NCI-H2081 treated with DMSO at 0.1 percent for 48 hours (cell line): ENCODE measurements around the gene GFOD1.
"Not testable (repeated sequence)": the region's sequence is repeated elsewhere in the genome, so short reads cannot be mapped to it uniquely, and the experiment has no call there.

Experiments
- DNase-seq: peaks from one replicate; lab custom pipeline; 2025; lab: John Stamatoyannopoulos, UW

GFOD1 gene

DNA sequence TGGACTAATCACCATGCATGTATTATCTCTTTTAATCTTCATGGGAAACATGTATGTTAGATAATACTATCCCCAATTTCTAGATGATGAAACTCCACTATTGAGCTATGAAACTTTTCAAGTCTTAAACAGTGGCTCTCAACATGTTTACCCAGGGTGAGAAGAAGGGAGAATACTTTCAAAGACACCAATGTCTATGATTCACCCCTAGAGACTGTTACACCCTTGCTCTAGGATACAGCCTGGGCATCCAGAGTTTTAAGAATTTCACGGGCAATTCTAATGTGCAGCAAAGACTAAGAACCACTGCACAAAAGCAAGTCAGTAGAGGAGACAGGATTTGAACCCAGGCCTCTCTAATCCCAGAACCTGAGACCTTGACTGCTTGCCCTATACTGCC lies 47.8 kb downstream of the GFOD1 start:
- no peak for DNase-seq

DNA sequence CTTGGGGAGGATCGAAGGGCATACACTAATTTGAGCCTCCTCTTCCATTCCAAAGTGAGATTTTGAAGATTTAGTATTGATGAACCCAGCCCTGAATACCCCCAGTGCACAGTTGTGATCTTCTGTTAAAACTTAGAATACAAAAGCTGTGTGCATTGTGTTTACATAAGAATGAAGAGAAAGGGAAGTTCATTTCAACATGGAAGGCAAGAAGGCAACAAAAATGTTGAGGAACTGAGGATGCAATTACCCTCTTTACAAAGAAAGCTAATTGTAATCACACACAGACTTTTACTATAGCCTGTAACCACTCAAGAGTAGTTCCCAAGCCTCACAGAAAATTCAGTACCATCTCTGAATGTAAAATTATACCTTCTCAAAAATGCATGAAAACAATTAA lies 49.3 kb downstream of the GFOD1 start:
- no peak for DNase-seq

GRCh38 chr6:13437218-13437996 lies 50.0 kb downstream of the GFOD1 start:
- no peak for DNase-seq

DNA sequence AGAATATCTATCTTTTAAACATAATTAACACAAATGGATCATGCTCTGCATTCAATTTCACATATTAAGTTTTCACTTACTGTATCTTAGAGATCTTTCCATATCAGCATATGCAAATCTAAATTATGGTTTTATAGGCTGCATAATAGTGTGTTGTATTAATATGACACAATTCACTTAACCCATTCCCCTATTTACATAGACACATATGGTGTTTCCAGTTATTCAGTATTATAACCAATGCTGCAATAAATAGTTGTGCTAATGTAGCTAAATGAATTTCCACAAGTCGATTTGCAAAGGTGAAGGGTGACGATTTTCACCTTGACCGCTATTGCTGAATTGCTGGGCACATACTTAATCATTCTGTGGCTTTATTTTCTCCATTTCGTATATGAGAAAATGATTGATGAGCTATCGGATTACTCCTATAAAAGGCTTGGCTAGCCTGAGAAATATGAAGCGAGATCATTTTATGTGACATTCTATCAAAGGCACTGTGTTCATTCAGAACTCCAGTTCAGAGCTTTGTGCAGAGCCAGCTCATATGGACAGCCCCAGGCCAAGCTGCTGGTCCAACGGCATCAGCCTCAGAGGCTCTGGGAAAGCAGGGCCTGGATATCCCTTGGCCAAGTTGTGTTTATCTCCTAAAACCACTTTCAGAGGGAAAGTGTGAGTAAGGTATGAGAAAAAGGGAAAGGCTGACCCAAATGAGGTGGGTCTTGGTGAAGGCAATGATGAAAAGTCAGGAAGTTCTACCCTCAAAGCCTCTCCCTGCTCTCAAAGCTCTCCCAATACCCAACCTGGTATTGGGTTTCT lies 50.8 kb downstream of the GFOD1 start:
- DNase-seq: no peak

DNA sequence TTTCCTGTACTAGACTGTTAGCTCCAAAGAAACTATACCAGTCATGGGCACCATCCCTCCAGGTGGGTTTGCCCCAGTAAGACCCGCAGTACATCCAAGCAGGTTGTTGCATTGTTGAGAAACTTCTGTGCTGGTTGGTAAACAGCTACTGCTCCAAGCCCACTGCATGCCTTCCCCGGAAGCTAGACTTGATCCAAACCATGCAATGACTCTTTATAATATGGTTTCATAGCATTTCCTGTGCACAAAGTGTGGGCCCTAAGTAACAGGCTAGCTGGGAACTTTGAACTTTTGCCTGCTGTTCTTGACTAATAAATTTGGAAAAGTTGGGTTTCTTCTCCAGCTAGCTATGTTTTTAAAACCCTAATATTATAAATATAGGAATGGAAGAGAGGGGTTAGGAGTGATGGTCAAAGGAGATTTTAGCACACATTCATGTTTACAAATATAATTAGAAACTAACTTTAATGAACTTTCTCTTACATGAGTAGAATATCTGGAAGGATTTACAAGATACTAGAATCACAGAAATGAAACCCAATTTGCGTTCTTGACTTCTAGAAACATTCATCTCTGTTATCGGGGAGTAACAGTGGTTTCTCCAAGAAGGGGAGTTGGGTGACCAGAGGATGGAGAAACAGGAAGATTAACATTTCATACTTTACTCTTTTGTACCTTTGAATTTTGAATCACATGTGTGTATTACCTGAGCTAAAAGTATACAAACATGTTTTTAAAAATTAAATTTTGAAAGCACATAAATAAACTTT lies 51.7 kb downstream of the GFOD1 start:
- DNase-seq: no peak

- no peak for DNase-seq
Measured at GRCh38 chr6:13434777-13435176, 52.6 kb downstream of the GFOD1 start.

GRCh38 chr6:13434135-13434775 lies 53.1 kb downstream of the GFOD1 start:
- not testable (repeated sequence) for DNase-seq

DNA sequence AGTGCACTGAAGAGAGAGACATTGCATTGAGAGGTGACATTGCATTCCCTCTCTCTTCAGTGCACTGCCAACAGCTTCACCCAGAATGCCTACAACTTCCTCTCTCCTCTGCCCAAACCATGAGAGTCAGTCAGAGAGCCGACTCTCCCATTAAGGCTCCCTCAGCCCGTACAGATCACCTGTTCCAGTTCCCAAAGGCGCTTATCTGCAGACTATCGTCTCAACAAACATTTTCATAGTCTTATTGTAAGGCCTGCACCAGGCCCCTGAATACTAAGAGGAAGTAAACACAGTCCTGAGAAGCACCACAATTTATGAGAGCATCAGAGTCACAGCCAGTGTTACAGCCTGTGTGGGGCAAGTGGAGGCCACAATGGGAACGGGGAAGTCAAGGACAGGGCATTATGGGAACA lies 53.7 kb downstream of the GFOD1 start:
- no peak for DNase-seq

GRCh38 chr6:13432526-13433184 lies 54.7 kb downstream of the GFOD1 start:
- no peak for DNase-seq

DNA sequence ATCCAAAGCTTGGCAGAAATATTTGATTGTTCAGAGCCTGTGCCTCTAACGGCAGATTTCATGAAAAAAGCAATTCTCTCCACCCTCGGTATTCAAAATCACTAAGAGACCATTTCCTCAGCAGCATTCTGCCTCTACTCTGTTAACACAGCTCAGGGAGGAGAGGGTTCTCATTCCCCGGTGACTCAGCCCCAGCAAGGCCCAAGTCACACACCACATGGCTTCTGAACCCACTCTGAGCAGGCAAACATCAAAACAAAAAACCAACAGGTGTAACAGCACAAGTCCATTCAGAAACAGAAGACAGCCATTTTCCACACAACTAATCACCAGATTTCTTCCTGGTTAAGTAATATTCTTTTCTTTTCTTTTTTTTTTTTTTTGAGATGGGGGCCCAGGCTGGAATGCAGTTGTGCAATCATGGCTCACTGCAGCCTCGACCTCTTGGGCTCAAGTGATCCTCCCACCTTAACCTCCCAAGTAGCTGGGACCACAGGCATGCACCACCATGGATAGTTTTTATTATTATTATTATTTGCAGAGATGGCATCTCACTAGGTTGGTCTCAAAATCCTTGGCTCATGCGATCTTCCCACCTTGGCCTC lies 55.4 kb downstream of the GFOD1 start:
- no peak for DNase-seq

DNA sequence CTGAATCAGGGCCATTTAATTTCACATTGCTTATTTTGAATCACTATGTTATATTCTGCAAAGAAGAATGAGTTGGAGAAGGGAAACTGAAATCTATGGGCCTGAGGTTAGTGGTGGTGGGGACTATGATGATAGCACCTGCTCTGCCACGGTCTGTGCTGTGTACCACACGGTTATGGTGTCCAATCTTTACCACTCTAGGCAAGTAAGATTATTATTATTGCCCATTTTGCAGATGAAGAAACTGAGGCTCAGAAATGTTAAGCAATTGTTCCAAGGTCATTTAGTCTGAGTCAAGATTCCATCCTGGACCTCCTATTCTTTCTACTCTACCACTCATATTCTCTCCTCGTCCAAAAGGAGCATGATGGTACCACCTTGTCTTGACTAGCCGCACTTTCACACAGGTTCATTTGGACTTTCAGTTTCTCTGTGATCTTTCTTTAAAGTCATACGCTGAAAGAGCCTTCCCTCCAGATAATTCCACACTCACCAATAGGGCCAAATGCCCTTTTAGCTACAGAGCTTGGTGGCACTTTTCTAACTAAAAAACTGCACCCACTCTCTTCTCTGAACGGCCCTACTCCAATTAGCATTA lies 56.2 kb downstream of the GFOD1 start:
- DNase-seq: no peak

DNA sequence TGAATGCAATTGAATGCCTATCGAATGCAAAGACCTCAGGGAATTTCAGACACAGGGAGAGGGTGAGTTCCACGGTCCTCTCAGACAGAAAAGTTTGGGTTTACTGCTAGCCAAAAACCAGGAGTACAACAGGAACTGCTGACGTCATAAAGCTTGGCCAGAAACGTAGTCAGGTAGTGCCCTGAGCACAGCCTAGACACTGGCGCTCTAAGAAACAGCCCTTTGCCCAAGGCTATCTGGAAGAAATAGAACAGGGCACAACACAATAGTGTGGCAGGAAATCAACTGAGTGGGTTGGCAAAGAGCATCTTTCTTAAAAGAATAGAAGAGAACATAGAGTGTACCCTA lies 58.0 kb downstream of the GFOD1 start:
- DNase-seq: no peak

DNA sequence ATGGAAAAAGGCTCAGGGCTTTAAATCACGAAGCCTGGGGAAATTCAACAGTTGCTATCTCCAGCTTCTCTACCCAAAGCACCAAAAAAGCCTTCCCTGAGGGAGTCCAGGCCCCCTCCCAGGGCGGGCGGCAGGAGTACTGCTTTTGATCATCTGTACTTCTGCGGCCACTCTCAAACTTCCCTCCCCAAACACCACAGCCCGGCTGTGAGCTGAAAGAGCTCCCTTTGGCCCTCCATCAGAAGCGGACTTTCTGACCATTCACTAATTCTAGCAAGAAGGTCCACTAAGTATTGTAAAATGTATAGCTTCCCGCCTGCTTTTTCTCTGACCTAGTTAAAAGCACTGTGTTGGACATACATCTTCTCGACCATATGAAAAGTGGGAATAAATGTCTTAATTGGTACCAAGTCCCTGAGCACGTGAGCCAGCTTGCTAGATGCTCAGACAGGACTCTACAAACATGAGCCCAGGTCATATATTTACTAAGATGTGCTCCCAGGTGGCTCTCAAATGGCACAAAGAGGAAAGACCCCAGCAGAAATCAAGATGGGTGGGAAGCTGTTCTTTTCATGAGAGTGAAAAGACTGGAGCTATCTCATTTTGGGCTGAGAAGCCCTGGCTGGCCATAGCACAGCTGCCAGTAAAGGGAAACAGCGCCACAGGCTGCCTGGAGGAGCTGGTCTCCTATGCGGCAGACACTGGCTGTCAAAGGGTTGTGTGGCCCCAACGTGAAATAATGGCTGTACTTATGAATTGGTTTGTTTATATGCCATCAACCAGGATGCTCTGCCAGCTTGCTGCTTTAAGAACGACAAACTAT lies 58.6 kb downstream of the GFOD1 start:
- DNase-seq: no peak

GRCh38 chr6:13427801-13428582 lies 59.4 kb downstream of the GFOD1 start:
- no peak for DNase-seq

DNA sequence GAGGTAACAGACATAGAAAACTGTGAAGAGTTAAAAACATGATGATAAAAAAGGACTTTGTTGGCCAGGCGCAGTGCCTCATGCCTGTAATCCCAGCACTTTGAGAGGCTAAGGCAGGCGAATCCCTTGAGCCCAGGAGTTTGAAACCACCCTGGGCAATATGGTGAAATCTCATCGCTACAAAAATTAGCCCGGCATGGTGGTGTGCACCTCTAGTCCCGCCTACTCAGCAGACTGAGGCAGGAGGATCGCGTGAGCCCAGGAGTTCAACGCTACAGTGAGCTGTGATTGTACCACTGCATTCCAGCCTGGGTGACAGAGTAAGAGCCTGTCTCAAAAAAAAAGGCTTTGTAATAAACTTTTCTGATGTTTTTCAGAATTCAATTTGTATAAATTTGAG lies 60.1 kb downstream of the GFOD1 start:
- no peak for DNase-seq

DNA sequence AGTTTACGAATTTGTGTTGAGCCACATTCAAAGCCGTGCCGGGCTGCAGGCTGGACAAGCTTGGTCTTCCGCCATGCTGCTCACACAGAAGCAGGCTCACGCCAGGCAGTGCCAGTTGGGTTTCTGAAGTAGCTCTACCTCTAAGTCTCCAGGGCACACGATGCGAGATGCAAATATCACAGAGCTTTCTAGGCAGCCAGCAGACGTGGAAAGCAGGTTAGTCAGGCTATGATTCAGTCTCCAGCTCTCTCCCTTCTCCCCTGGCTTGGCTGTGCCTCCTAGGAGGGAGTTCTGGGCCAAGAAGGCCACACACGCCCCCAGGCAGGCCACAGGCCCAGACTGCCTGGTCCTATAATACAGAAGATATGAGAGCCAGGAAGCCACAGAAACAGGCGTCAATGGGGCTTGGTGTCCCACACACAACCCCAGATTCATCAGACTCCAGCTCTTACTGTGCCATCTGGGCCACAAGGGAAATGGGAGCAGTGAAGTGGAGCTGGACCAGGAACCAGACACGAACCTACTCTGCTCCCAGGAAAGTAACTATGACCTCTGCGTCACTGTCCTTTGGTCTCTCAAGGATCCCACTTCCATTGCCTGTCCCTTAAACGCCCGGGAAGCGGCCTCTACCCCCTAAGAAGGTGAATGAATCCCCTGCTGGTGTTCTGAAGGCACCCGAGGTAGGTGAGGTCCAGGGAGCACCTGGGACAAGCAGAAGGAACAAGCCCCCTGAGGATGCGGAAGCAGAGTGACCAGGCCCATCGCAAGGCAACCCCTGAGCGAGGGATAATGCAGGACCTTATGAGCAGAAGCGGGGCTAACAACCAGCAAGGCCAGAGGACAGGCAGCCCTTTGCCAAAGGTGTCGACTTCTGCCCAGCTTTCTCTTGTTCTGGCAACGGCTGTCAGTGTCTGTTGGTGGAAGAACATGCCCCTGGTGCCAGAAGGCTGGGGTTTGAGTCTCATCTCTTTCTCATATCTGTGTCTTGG lies 61.2 kb downstream of the GFOD1 start:
- no peak for DNase-seq

DNA sequence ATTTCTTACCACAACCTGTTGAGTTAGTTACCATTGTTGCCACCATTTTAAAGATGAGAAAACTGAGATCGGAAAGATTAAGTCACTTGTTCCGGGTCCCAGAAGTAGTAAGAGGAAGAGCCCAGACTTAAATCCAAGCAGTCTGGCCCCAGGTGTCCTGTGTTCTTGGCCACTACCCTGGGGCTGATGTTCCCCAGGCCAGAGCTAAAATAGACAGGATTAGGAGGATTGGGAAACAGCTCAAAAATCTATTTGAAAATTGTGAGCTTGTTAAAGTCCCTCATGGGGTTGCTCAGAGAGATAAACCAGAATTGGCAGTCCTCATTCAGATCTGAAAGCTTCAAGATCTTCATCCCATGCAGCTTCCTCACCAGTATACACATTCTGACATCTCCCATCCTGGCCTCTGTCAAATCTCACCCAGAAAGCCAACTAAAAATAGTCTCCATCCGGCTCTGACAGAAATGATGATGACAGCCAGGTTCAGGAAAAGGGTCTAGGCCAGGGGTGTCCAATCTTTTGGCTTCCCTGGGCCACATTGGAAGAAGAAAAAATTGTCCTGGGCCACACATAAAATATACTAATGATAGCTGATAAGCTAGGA lies 62.0 kb downstream of the GFOD1 start:
- no peak for DNase-seq

DNA sequence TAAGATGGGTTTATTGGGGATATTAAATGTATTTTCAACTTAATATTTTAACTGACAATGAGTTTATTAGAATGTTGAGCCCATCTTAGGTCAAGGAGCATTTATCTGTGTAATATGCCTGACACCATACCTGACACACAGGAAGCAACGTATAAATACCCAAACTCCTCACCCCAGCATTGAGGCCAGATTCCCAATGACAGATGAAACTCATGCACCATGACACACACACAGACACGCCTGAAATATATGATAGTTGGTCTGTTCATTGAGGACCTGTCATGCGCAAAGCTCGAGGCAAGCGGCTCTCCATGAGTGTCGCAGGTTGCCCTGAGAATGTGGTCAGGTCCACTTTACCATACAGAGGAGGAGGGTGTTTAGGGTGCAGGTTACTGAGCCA lies 64.1 kb downstream of the GFOD1 start:
- DNase-seq: no peak
